ENCODE results near the gene TAOK3.
"Not testable (repeated sequence)": the region's sequence is repeated elsewhere in the genome, so short reads cannot be mapped to it uniquely, and the experiment has no call there.

The TAOK3 gene

GRCh38 chr12:118358008-118358359 lies 14.7 kb downstream of the TAOK3 start:
- DNase-seq (ENCODE audit: low read depth) = no peak
- H3K4me3 ChIP-seq (ENCODE audit: low read depth, low read length) = peak overlapping the region; percentile 74
- TF ChIP-seq POLR2A (IDR thresholded peaks at IDR 0.05; ENCODE audit: extremely low read depth, insufficient read length) (no peak), MAX (IDR thresholded peaks at IDR 0.05; ENCODE audit: low read depth, low read length) (no peak), MYC (IDR thresholded peaks at IDR 0.05; ENCODE audit: low read depth, low read length) (no peak), CTCF (IDR thresholded peaks at IDR 0.05; ENCODE audit: low read depth, low read length) (no peak)

- H3K4me3 ChIP-seq (ENCODE audit: low read depth, low read length) = peak overlapping the region; percentile 74
- DNase-seq (ENCODE audit: low read depth) = peak; percentile 93
- TF ChIP-seq MAX (IDR thresholded peaks at IDR 0.05; ENCODE audit: low read depth, low read length) = peak; percentile 98
- TF ChIP-seq POLR2A (IDR thresholded peaks at IDR 0.05; ENCODE audit: extremely low read depth, insufficient read length) = no peak
- peak; percentile 88 for TF ChIP-seq MYC (IDR thresholded peaks at IDR 0.05; ENCODE audit: low read depth, low read length)
- peak; percentile 42 for TF ChIP-seq CTCF (IDR thresholded peaks at IDR 0.05; ENCODE audit: low read depth, low read length)
Measured at GRCh38 chr12:118357257-118358007, 15.3 kb downstream of the TAOK3 start.

- H3K4me3 ChIP-seq (ENCODE audit: low read depth, low read length) = peak overlapping the region; percentile 74
- TF ChIP-seq MYC (IDR thresholded peaks at IDR 0.05; ENCODE audit: low read depth, low read length) (no peak; the same call in 1 of the 2 replicates), POLR2A (IDR thresholded peaks at IDR 0.05; ENCODE audit: extremely low read depth, insufficient read length) (no peak), CTCF (IDR thresholded peaks at IDR 0.05; ENCODE audit: low read depth, low read length) (no peak), MAX (IDR thresholded peaks at IDR 0.05; ENCODE audit: low read depth, low read length) (no peak)
- DNase-seq (ENCODE audit: low read depth) = peak; percentile 78
Measured at GRCh38 chr12:118356809-118357256, 15.9 kb downstream of the TAOK3 start.

- no peak for DNase-seq (ENCODE audit: low read depth)
- H3K4me3 ChIP-seq (ENCODE audit: low read depth, low read length) = peak overlapping the region; percentile 74
- TF ChIP-seq MAX (IDR thresholded peaks at IDR 0.05; ENCODE audit: low read depth, low read length) = no peak
Measured at GRCh38 chr12:118355843-118356242, 16.9 kb downstream of the TAOK3 start.

- no peak for DNase-seq (ENCODE audit: low read depth)
- peak overlapping the region; percentile 74 for H3K4me3 ChIP-seq (ENCODE audit: low read depth, low read length)
- no peak for TF ChIP-seq MAX (IDR thresholded peaks at IDR 0.05; ENCODE audit: low read depth, low read length)
- TF ChIP-seq MYC (IDR thresholded peaks at IDR 0.05; ENCODE audit: low read depth, low read length) = no peak
- no peak for TF ChIP-seq CTCF (IDR thresholded peaks at IDR 0.05; ENCODE audit: low read depth, low read length)
- no peak for TF ChIP-seq POLR2A (IDR thresholded peaks at IDR 0.05; ENCODE audit: extremely low read depth, insufficient read length)
Measured at GRCh38 chr12:118354903-118355302, 17.8 kb downstream of the TAOK3 start.

- DNase-seq (ENCODE audit: low read depth); H3K4me3 ChIP-seq (ENCODE audit: low read depth, low read length): not testable (repeated sequence)
Measured at GRCh38 chr12:118354503-118354902, 18.2 kb downstream of the TAOK3 start.

GRCh38 chr12:118353721-118354120 lies 19.0 kb downstream of the TAOK3 start:
- TF ChIP-seq MYC (IDR thresholded peaks at IDR 0.05; ENCODE audit: low read depth, low read length) = no peak
- no peak for TF ChIP-seq CTCF (IDR thresholded peaks at IDR 0.05; ENCODE audit: low read depth, low read length)
- DNase-seq (ENCODE audit: low read depth) = no peak
- no peak overlapping the region for H3K4me3 ChIP-seq (ENCODE audit: low read depth, low read length)
